Measurements from ENCODE around the gene C4B.
"Not testable (repeated sequence)": the region's sequence is repeated elsewhere in the genome, so short reads cannot be mapped to it uniquely, and the experiment has no call there.

DNA sequence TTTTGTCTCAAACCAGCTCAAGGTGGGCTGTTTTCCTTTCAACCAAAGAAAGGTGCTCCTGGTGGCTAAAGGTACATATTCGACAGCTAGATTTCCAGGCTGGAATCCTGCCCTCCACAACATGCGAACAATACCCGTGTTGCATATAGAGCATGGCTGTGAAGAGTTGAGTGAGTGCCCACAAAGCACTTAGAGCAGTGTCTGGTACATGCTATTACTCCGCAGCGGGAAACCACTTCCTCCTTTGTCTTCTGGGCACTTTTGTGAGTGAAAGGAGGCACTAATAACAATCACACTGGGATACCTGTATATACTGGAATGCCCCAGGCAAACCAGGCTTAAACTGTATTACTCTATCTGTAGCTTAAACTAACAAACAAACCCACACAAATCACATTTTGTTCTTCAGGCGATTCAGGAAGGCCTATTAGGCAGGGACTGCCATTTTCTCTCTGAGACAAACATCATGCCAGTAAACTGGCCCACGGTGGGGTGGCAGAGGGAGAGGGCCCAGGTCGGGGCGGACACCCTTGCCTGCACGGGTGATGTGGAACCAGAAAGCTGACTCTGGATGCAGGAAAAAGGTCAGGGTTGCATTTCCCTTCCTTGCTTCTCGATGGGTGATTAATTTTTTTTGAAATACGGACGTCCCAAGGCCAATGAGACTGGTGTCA, 9.6 kb upstream of the C4B start:
- not testable (repeated sequence) for TF ChIP-seq CTCF (IDR thresholded peaks at IDR 0.05; ENCODE audit: poor library complexity); EZH2phosphoT487 (IDR thresholded peaks at IDR 0.05; ENCODE audit: low read depth, severe bottlenecking, unreplicated experiment)
